GM18951 (cell line): Measurements from ENCODE around the gene PARP11.

Experiments used
- POLR2A ChIP-seq: IDR thresholded peaks from 4 replicates; pipeline ENCODE4 v1.6.1; 2011; ENCODE audit warnings: mild to moderate bottlenecking; ENCODE audit not compliant: insufficient read length, insufficient read depth; ENCODE audit errors: extremely low read depth
- in situ Hi-C: fragments of 300-500 bp; cut with MboI; formaldehyde crosslinking; loops from one replicate; pipeline ENCODE4 v1.12.0; 2022; ENCODE audit warnings: low sequenced_read_pairs, mixed read lengths, inconsistent platforms; ENCODE audit not compliant: unreplicated experiment

PARP11 gene

GRCh38 chr12:3792623-3793288, 80.4 kb downstream of the PARP11 start:
- no peak for TF ChIP-seq POLR2A
- in situ Hi-C loops, result loop anchor here (10.0 kb wide), 1 partner anchor 478 kb away; no protein-coding TSS in a partner anchor

- in situ Hi-C loops, result loop anchor here (10.0 kb wide), 1 partner anchor 477 kb away; no protein-coding TSS in a partner anchor
- TF ChIP-seq POLR2A, result no peak
These were observed 81.8 kb downstream of the PARP11 start for GRCh38 chr12:3791256-3791874.

GRCh38 chr12:3790642-3791041, 82.6 kb downstream of the PARP11 start:
- in situ Hi-C loops, result loop anchor here (10.0 kb wide), 1 partner anchor 476 kb away; no protein-coding TSS in a partner anchor
- no peak for TF ChIP-seq POLR2A

GRCh38 chr12:3789838-3790237, 83.4 kb downstream of the PARP11 start:
- in situ Hi-C loops, result loop anchor here (10.0 kb wide), 1 partner anchor 475 kb away; no protein-coding TSS in a partner anchor
- TF ChIP-seq POLR2A, result no peak

DNA sequence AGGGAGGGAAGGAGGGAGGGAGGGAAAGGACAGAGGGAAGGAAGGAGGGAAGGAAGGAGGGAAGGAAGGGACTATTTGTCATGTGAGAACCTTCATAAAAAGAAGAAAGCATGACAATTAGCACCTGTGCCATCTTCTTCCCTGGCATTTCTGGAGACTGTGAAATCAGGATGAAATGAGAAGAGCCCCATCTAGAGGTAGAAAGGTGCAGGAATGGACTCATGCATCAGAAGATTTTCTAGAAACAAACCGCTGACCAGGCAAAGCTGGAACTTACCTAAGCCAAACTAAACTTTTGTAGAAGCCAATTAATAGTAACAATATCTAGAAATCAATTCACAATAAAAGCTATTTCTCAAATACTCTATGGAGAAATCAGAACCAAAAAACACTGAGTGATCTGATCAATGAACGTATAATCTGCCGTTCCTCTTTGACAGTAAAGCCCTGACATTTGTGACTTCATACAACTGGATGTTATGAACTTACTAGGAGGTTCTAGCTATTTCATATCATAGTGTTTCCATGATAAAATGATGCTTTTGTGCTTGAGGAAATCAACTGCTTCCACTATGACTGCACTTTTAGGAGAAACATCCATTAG, 95.9 kb downstream of the PARP11 start:
- no peak for TF ChIP-seq POLR2A
- in situ Hi-C loops, result no loop called here

DNA sequence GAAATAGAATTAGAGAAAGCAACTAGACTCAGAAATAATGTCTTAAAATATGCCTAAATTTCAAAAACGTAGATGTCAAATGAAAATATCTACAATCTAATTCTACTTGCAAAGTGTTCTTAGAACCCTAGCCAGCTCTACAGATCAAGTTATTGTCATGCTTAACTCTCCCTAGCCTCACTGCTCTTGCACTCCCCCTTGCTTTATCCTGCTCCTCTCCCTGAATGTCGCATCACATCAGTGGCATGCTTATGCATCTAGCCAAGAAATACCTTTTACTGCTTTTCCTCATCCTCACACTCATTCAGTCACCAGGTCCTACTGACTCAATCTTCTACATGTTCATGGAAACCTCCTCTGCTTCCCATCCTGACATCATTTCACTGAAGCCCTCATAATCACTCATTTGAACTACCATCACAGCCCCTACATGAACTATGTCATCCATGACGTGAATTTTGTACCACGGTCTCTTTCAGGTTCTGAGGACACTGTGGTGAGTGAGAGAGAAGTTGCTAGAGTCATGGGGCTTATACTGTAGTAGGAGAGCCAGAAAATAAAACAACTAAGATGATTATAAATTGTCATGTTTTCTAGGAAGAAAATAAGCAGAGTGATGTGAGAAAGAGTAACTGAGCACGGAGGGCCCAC, 97.7 kb downstream of the PARP11 start:
- no peak for TF ChIP-seq POLR2A
- in situ Hi-C loops, result no loop called here

- in situ Hi-C loops, result no loop called here
- no peak for TF ChIP-seq POLR2A
These were observed 100.8 kb downstream of the PARP11 start for GRCh38 chr12:3772380-3772779.

DNA sequence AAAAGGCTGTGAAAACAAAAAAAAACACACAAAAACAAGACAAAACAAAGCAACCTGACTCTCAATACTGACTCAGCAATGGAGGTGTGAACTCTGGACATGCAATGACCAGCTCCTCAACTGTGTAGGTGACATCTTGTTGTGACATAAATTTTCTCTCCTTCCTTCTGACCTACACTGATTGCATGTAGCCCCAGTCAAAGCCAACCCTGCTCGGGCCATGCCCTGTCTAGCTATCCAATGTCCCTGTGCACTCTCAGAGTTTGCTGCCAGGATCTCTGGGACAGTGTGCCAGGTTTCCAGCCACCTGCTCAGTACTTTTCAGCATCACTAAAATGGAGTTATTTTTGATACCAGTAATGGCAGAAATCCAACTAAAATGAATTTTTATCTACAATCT, 101.3 kb downstream of the PARP11 start:
- TF ChIP-seq POLR2A, result no peak
- in situ Hi-C loops, result no loop called here

DNA sequence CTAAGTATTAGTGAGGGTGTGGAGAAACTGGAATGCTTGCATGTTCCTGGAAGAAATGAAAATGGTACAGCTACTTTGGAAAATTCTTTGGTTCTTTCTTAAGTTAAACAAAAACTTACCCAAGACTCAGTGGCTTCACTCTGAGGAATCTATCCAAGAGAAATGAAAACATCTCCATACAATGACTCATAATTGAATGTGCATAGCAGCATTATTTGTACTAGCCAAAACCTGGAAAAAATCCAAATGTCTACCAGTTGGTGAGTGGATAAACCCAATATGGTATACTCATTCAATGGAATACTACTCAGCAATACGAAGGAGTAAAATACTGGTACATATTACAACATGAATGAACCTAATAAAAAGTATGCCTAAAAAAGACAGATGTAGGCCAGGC, 102.3 kb downstream of the PARP11 start:
- in situ Hi-C loops, result no loop called here
- TF ChIP-seq POLR2A, result no peak

GRCh38 chr12:3768911-3769447, 104.2 kb downstream of the PARP11 start:
- in situ Hi-C loops, result no loop called here
- TF ChIP-seq POLR2A, result no peak

GRCh38 chr12:3761116-3761735, 112.0 kb downstream of the PARP11 start:
- in situ Hi-C loops, result no loop called here
- TF ChIP-seq POLR2A, result no peak

DNA sequence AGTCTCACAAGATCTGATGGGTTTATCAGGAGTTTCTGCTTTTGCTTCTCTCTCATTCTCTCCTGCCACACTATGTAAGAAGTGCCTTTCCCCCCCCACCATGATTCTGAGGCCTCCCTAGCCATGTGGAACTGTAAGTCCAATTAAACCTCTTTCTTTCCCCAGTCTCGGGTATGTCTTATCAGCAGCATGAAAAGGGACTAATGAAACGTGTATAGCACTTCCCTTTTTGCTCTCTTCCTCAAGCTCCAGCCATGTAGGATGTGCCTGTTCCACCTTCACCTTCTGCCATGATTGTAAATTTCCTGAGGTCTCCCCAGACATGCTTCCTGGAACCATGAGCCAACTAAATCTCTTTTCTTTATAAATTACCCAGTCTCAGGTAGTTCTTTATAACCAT, 113.3 kb downstream of the PARP11 start:
- in situ Hi-C loops, result no loop called here
- no peak for TF ChIP-seq POLR2A
